Pancreas (tissue), 10 donors: ENCODE data around the gene NR1I3. TPM values are rescaled to one million over a fixed set of nuclear protein-coding genes. Genes with fewer than 3 reads are reported as not detected.

ENCODE experiments used
- ATAC-seq, 4 donors: fragments of 200-7000 bp; cut with Tn5 transposase; one replicate each; pipeline versions ENCODE4 v1.8.0 to v1.9.1; 2020; ENCODE audit warnings: mild to moderate bottlenecking in 4 of 4, moderate library complexity in 4 of 4
- DNase-seq, 6 donors: peaks; one replicate each; pipeline ENCODE4 v3.0.0-alpha.2; 2020
- FAIRE-seq: peaks from 2 replicates; lab custom pipeline; 2012; peaks lifted over from hg19 to GRCh38; lab: Jason Lieb, UNC
- H3K27ac ChIP-seq, 4 donors: fragments of 200-600 bp; sonication (generic); 1 replicate in 3 of 4; 2 replicates in 1 of 4; pipeline versions ENCODE4 v1.5.0 to v1.8.0; 2020
- H3K27me3 ChIP-seq, 4 donors: fragments of 200-600 bp; one replicate each; pipeline ENCODE4 v1.8.0; 2021
- H3K36me3 ChIP-seq, 3 donors: fragments of 200-600 bp; sonication (generic) in 1 of 3; one replicate each; pipeline versions ENCODE4 v1.5.0 to v1.8.0; 2020 to 2021
- H3K4me1 ChIP-seq, 3 donors: fragments of 200-600 bp; one replicate each; pipeline ENCODE4 v1.8.0; 2021
- H3K4me3 ChIP-seq, 4 donors: fragments of 200-600 bp; sonication (generic) in 2 of 4; one replicate each; pipeline versions ENCODE4 v1.5.0 to v1.8.0; 2020 to 2021
- H3K9me3 ChIP-seq, 4 donors: fragments of 200-600 bp; one replicate each; pipeline ENCODE4 v1.8.0; 2021
- CTCF ChIP-seq, 4 donors: fragments of 200-600 bp; sonication (generic) in 3 of 4; IDR thresholded peaks; one replicate each; pipeline versions ENCODE4 v1.5.0 to v1.8.0; 2021; ENCODE audit warnings: antibody characterized with exemption in 4 of 4
- WGBS, 2 donors: extraction: QIAGEN DNeasy Blood & Tissue Kit; methylation state at CpG; one replicate each; pipeline ENCODE4 v1.1.7; 2013; 5-methylcytosine and 5-hydroxymethylcytosine counted together
- intact Hi-C, 3 donors: fragments of 100-400 bp; cut with DNase I; formaldehyde crosslinking; loops; one replicate each; pipeline versions ENCODE4 v1.11.1 to v1.14.2; 2022
- microRNA-seq, 2 donors: library from miRNA; unstranded; fragments of <30 nt; microRNA quantifications; one replicate each; pipeline versions ENCODE4 to v1.1.0, GENCODE V29; 2019 to 2020
- polyA plus RNA-seq, 2 donors: library from polyadenylated mRNA; stranded (reverse); fragments of 200-250 nt; gene quantifications; one replicate each; pipeline ENCODE4 v1.2.3, GENCODE V29; 2013
- total RNA-seq, 6 donors: library from RNA; stranded (reverse); fragmentation: NEBNext Ultra II Directional in 4 of 6; extraction: Animal tissue kit (Norgen Biotek cat#: 25700) in 4 of 6; gene quantifications; one replicate each; pipeline versions ENCODE4 v1.2.1 to v1.2.4, GENCODE V29; 2021 to 2023
- donor health status: healthy with polysubstance abuse.
- donor health status: DM: no; HTN: no; CAD: no; lungs with moderate emphysema.
- donor health status: DM: no; HTN: no; CAD: no.
- donor health status: control.
- donor health status: control.
- donor health status: Bipolar disorder and iron deficiency.
- donor health status: DM: yes; HTN: yes; CAD: no.
- donor health status: DM: no; HTN: no; CAD: no.
- donor health status: DM: no; HTN: no; CAD: no.
- donor health status: DM: yes; HTN: yes; CAD: no.

Gene NR1I3
- total and polyA plus RNA-seq, 8 donors = 0.15 TPM; not detected in 7

GRCh38 chr1:161185282-161185682 lies 52.7 kb downstream of the NR1I3 start:
- Histone ChIP-seq H3K4me1 (no peaks in the 10 kb centered on the region), H3K4me3 (no peak overlapping the region), H3K27me3 (no peaks in the 10 kb centered on the region), H3K9me3 (no peaks in the 10 kb centered on the region), H3K36me3 (no peaks in the 10 kb centered on the region), H3K27ac (peak overlapping the region in 1 of 4 donors; percentile 22)
- intact Hi-C loops = no loop called here
- no peak for TF ChIP-seq CTCF (IDR thresholded peaks at IDR 0.05)
- DNase-seq (no peak), FAIRE-seq (no peak), ATAC-seq (peak in 3 of 4 donors; percentile 62 to 76 (median 74))
- WGBS, 2 donors = 20 to 31% methylated on average over 3 of the region's 3 CpGs

- H3K36me3 ChIP-seq = no peaks in the 10 kb centered on the region
- FAIRE-seq (no peak), DNase-seq (no peak), ATAC-seq (no peak)
- H3K9me3 ChIP-seq = no peaks in the 10 kb centered on the region
- no peak overlapping the region for H3K4me3 ChIP-seq
- intact Hi-C loops = no loop called here
- H3K4me1 ChIP-seq = peaks cover 0 to 5% (median 4%) of the 10 kb centered on the region in 3 donors
- no peaks in the 10 kb centered on the region for H3K27me3 ChIP-seq
- WGBS, 2 donors = 81 to 89% methylated on average over 1 of the region's 1 CpG
- H3K27ac ChIP-seq = no peak overlapping the region
- no peak for TF ChIP-seq CTCF (IDR thresholded peaks at IDR 0.05)
These were observed 55.8 kb downstream of the NR1I3 start for GRCh38 chr1:161182214-161182613.

GRCh38 chr1:161180639-161181038 lies 57.4 kb downstream of the NR1I3 start:
- FAIRE-seq = no peak
- intact Hi-C loops = no loop called here
- H3K9me3 ChIP-seq = no peaks in the 10 kb centered on the region
- DNase-seq = no peak
- H3K27ac ChIP-seq = no peak overlapping the region
- TF ChIP-seq CTCF (IDR thresholded peaks at IDR 0.05) = no peak
- H3K27me3 ChIP-seq = no peaks in the 10 kb centered on the region
- H3K36me3 ChIP-seq = no peaks in the 10 kb centered on the region
- H3K4me3 ChIP-seq = no peak overlapping the region
- H3K4me1 ChIP-seq = peaks cover 0 to 10% (median 4%) of the 10 kb centered on the region in 3 donors
- no peak for ATAC-seq
- 44 to 48% methylated on average over 1 of the region's 1 CpG for WGBS, 2 donors

GRCh38 chr1:161179698-161180097 lies 58.3 kb downstream of the NR1I3 start:
- no peak for ATAC-seq
- intact Hi-C loops = no loop called here

More at GRCh38 chr1:161179698-161180097, 58.3 kb downstream of the NR1I3 start:
- Histone ChIP-seq H3K4me3 (no peak overlapping the region), H3K27ac (no peak overlapping the region), H3K36me3 (peaks cover 0 to 5% (median 2%) of the 10 kb centered on the region in 3 donors), H3K9me3 (no peaks in the 10 kb centered on the region), H3K27me3 (no peaks in the 10 kb centered on the region), H3K4me1 (peaks cover 0 to 11% (median 4%) of the 10 kb centered on the region in 3 donors)
- FAIRE-seq (no peak), DNase-seq (no peak)
- TF ChIP-seq CTCF (IDR thresholded peaks at IDR 0.05) = no peak
- WGBS, 2 donors = 86 to 92% methylated on average over 3 of the region's 3 CpGs

Small RNA genes lying within 50 kb of the gene (microRNA-seq; reads per million reads assigned to microRNA genes)
- 0 to 0.39 reads per million in 2 donors for gene MIR5187

Other genes starting within 250 kb of the NR1I3 start
- gene F11R, start 217.1 kb downstream of the NR1I3 start, total RNA-seq = 10 to 100 TPM; 30.0 to 59.5 (median 38.2) TPM
- gene F11R, start 217.1 kb downstream of the NR1I3 start, polyA plus RNA-seq = 10 to 100 TPM; 22.7 to 23.6 TPM
- gene TSTD1, start 199.2 kb downstream of the NR1I3 start, total RNA-seq = 10 to 100 TPM; 24.8 to 43.8 (median 32.1) TPM
- 100 to 1,000 TPM in 1 of 2 donors, 10 to 100 TPM in 1; 69.0 to 131 TPM for gene TSTD1, start 199.2 kb downstream of the NR1I3 start, polyA plus RNA-seq
- 10 to 100 TPM; 15.8 to 33.2 (median 21.7) TPM for gene USF1, start 192.2 kb downstream of the NR1I3 start, total RNA-seq
- gene USF1, start 192.2 kb downstream of the NR1I3 start, polyA plus RNA-seq = 100 to 1,000 TPM in 1 of 2 donors, 10 to 100 TPM in 1; 89.4 to 118 TPM
- 1 to 10 TPM in 4 of 6 donors, under 1 TPM in 2; 0.43 to 9.1 (median 1.9) TPM for gene ARHGAP30, start 168.3 kb downstream of the NR1I3 start, total RNA-seq
- 1 to 10 TPM in 1 of 2 donors, under 1 TPM in 1; 0.70 to 2.0 TPM for gene ARHGAP30, start 168.3 kb downstream of the NR1I3 start, polyA plus RNA-seq
- 1 to 10 TPM; 1.7 to 9.3 (median 3.5) TPM for gene NECTIN4, start 148.6 kb downstream of the NR1I3 start, total RNA-seq
- gene NECTIN4, start 148.6 kb downstream of the NR1I3 start, polyA plus RNA-seq = 1 to 10 TPM; 2.1 to 2.7 TPM
- gene KLHDC9, start 139.8 kb downstream of the NR1I3 start, total RNA-seq = 1 to 10 TPM; 3.2 to 7.9 (median 6.2) TPM
- 10 to 100 TPM in 1 of 2 donors, 1 to 10 TPM in 1; 8.6 to 19.3 TPM for gene KLHDC9, start 139.8 kb downstream of the NR1I3 start, polyA plus RNA-seq
- 10 to 100 TPM in 5 of 6 donors, 1 to 10 TPM in 1; 9.8 to 24.8 (median 18.0) TPM for gene PFDN2, start 120.2 kb downstream of the NR1I3 start, total RNA-seq
- 10 to 100 TPM; 63.8 to 91.6 TPM for gene PFDN2, start 120.2 kb downstream of the NR1I3 start, polyA plus RNA-seq
- 10 to 100 TPM; 17.9 to 25.1 (median 19.9) TPM for gene NIT1, start 120.1 kb downstream of the NR1I3 start, total RNA-seq
- gene NIT1, start 120.1 kb downstream of the NR1I3 start, polyA plus RNA-seq = 10 to 100 TPM; 27.7 to 48.4 TPM
- gene DEDD, start 105.5 kb downstream of the NR1I3 start, total RNA-seq = 10 to 100 TPM; 12.4 to 20.8 (median 15.6) TPM
- gene DEDD, start 105.5 kb downstream of the NR1I3 start, polyA plus RNA-seq = 10 to 100 TPM; 11.1 to 19.7 TPM
- gene UFC1, start 84.2 kb downstream of the NR1I3 start, total RNA-seq = 10 to 100 TPM; 59.5 to 80.7 (median 70.4) TPM
- 100 to 1,000 TPM in 1 of 2 donors, 10 to 100 TPM in 1; 78.4 to 107 TPM for gene UFC1, start 84.2 kb downstream of the NR1I3 start, polyA plus RNA-seq
- 10 to 100 TPM in 3 of 6 donors, 1 to 10 TPM in 3; 7.9 to 18.4 (median 9.5) TPM for gene USP21, start 78.7 kb downstream of the NR1I3 start, total RNA-seq
- gene USP21, start 78.7 kb downstream of the NR1I3 start, polyA plus RNA-seq = 10 to 100 TPM; 21.1 to 25.3 TPM
- gene PPOX, start 71.8 kb downstream of the NR1I3 start, total RNA-seq = 10 to 100 TPM in 3 of 6 donors, 1 to 10 TPM in 3; 7.4 to 14.3 (median 10.2) TPM
- 10 to 100 TPM; 42.0 to 56.4 TPM for gene PPOX, start 71.8 kb downstream of the NR1I3 start, polyA plus RNA-seq
- 10 to 100 TPM; 14.8 to 22.0 (median 19.0) TPM for gene B4GALT3, start 60.7 kb downstream of the NR1I3 start, total RNA-seq
- gene B4GALT3, start 60.7 kb downstream of the NR1I3 start, polyA plus RNA-seq = 10 to 100 TPM; 29.7 to 35.6 TPM
- gene ADAMTS4, start 39.1 kb downstream of the NR1I3 start, total RNA-seq = 1 to 10 TPM; 2.7 to 6.6 (median 4.8) TPM
- gene ADAMTS4, start 39.1 kb downstream of the NR1I3 start, polyA plus RNA-seq = 1 to 10 TPM; 3.7 to 3.9 TPM
- gene NDUFS2, start 35.8 kb downstream of the NR1I3 start, total RNA-seq = 10 to 100 TPM; 26.7 to 44.4 (median 31.1) TPM
- gene NDUFS2, start 35.8 kb downstream of the NR1I3 start, polyA plus RNA-seq = 10 to 100 TPM; 29.3 to 56.8 TPM
- 10 to 100 TPM in 3 of 6 donors, 1 to 10 TPM in 3; 1.3 to 25.0 (median 6.5) TPM for gene FCER1G, start 22.9 kb downstream of the NR1I3 start, total RNA-seq
- 10 to 100 TPM; 12.8 to 16.2 TPM for gene FCER1G, start 22.9 kb downstream of the NR1I3 start, polyA plus RNA-seq
- gene APOA2, start 14.6 kb downstream of the NR1I3 start, total RNA-seq = 1 to 10 TPM in 1 of 6 donors, not detected in 5; 3.2 TPM
- not detected for gene APOA2, start 14.6 kb downstream of the NR1I3 start, polyA plus RNA-seq
- gene TOMM40L, start 12.1 kb downstream of the NR1I3 start, total RNA-seq = 1 to 10 TPM; 1.4 to 5.6 (median 2.6) TPM
- gene TOMM40L, start 12.1 kb downstream of the NR1I3 start, polyA plus RNA-seq = 1 to 10 TPM; 3.3 to 4.3 TPM
- gene PCP4L1, start 20.5 kb upstream of the NR1I3 start, total RNA-seq = under 1 TPM in 3 of 6 donors, not detected in 3; 0.08 to 0.23 (median 0.13) TPM
- gene PCP4L1, start 20.5 kb upstream of the NR1I3 start, polyA plus RNA-seq = under 1 TPM in 1 of 2 donors, not detected in 1; 0.15 TPM
- 1 to 10 TPM in 4 of 6 donors, under 1 TPM in 2; 0.51 to 2.1 (median 1.4) TPM for gene MPZ, start 71.8 kb upstream of the NR1I3 start, total RNA-seq
- 1 to 10 TPM; 1.3 to 2.8 TPM for gene MPZ, start 71.8 kb upstream of the NR1I3 start, polyA plus RNA-seq
- gene SDHC, start 76.2 kb upstream of the NR1I3 start, total RNA-seq = 10 to 100 TPM; 38.7 to 91.4 (median 58.8) TPM
- gene SDHC, start 76.2 kb upstream of the NR1I3 start, polyA plus RNA-seq = 10 to 100 TPM; 18.2 to 64.6 TPM
- gene CFAP126, start 129.7 kb upstream of the NR1I3 start, total RNA-seq = under 1 TPM in 1 of 6 donors, not detected in 5; 0.47 TPM
- under 1 TPM; 0.34 to 0.87 TPM for gene CFAP126, start 129.7 kb upstream of the NR1I3 start, polyA plus RNA-seq